NCI-H187 (cell line): ENCODE measurements around the gene SCART1.
"Not testable (repeated sequence)": the region's sequence is repeated elsewhere in the genome, so short reads cannot be mapped to it uniquely, and the experiment has no call there.

Source experiments
- DNase-seq, 2 experiments: peaks; one replicate each; lab custom pipeline; 2025; lab: John Stamatoyannopoulos, UW

SCART1 gene

DNA sequence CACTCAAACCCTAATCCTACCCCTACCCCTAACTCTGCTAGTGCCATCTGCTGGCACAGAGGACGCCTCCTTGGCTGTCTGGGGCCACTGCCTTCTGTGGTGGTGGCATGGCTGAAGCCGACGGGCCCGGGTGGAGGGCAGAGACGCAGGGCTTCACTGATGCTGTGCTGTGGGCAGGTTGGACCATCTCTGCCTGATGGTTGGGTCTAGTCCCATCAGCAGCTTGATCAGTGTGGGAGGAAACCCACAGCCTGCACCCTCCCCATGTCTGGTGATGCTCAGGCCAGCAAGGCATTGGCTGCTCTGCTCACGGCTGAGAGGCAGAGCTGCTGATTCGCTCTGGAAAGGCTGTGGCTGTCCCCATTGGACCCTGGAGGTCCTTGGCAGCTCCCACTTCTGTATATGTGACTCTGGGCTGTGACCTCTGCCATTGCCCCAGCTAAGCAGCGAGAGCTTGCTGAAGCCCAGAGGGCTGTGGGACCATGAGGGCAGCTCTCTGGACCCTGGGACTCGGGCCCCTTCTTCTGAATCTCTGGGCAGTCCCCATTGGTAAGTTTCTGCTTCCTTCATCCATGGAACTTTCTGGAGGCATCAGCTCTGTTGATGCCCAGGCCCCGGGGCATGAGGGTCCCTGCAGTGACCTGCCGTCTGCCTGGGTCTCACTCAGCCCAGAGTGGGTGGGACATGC lies at the start of gene SCART1:
Gene SCART1 (plus strand): TSS at position 430 of the 688 bp plus-strand sequence. CDS start 53 bp downstream, at position 483.
- no peak for DNase-seq

DNA sequence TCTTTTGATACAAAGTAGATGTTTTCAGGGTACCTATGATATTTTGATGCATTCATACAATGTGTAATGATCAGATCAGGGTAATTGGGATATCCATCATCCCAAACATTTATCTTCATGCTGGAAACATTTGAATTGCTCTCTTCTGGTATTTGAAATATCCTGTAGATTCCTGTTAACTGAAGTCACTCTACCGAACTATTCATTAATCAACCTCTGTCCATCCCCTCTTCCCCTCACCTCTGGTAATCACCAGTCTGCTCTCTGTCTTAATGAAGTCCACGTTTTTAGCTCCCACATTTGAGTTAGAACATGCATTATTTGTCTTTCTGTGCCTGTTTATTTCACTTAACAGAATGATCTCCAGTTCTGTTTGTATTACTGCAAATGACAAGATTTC lies 48.5 kb upstream of the SCART1 start:
- no peak for DNase-seq

DNA sequence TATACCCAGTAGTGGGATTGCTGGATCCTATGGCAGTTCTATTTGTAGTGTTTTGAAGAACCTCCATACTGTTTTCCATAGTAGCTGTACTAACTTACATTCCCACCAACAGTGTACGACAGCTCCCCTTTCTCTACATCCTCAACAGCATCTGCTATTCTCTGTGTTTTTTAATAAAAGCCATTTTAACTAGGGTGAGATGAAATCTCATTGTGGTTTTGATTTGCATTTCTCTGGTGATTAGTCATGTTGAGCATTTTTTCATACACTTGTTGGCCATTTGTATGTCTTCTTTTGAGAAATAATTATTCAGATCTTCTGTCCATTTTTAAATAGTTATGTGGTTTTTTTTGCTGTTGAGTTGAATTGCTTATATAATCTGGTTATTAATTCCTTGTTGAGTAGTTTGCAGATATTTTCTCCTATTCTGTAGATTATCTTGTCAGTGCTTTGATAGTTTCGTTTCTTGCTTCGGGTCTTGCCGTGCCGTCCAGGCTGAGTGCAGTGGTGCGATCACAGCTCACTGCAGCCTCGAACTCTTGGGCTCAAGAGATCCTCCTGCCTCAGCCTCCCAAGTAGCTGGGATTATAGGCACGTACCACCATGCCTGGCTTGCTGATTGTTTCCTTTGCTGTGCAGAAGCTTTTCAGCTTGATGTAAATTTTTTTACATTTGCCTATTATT lies 47.8 kb upstream of the SCART1 start:
- no peak for DNase-seq

DNA sequence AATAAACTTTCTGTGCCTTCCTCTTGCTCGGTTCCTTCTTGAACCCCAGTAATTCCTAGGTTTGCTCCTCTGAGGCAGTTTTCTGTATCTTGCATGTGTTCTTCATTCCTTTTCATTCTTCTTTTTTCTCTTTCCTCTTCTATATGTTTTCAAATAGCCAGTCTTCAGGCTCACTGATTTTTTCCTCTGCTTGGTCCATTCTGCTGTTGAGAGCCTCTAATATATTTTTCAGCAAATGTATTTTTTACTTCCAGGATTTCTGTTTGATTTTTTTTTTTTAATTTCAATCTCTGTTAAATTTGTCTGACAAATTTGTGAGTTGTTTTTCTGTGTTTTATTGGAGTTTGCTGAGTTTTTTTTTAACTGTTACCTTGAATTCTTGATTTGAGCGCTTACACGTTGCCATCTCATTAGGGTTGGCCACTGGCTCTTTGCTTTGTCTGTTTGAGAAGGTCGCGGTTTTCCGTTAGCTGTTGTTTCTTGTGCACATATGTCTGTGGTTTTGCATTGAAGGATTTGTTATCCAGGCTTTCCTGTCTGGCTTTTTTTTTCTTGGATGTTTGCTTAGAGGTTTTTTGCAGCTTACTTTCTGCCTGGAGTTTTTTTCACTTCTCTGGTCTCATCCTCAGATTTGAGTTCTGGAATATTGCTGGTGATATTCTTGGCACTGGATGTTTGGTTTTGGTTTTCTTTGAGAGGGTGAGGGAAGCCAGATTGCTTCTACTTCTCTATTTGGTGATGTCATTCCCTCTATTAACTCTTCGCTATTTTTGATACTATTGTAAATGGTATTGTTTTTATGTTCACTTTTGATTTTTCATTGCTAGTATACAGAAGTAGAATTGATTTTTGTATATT lies 42.0 kb upstream of the SCART1 start:
- no peak for DNase-seq

DNA sequence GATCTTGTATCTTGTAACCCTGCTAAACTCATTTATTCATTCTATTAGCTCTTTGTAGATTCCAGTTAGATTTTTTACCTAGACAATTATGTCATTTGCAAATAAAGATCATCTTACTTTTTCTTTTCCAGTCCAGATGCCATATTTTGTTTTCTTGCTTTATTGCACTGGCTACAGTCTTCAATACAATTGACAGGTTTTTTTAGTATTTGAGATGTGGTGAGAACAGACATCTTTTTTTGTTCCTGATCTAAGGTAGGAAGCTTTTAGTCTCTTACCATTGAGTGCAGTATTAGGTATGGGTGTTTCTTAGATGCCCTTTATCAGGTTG lies 41.4 kb upstream of the SCART1 start:
- DNase-seq: no peak

DNA sequence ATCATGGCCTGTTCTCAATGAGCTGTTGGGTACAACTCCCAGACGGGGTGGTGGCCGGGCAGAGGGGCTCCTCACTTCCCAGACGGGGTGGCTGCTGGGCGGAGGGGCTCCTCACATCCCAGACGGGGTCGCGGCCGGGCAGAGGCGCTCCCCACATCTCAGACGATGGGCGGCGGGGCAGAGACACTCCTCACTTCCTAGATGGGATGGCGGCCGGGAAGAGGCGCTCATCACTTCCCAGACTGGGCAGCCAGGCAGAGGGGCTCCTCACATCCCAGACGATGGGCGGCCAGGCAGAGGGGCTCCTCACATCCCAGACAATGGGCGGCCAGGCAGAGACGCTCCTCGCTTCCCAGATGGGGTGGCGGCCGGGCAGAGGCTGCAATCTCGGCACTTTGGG lies 39.3 kb upstream of the SCART1 start:
- not testable (repeated sequence) for DNase-seq

DNA sequence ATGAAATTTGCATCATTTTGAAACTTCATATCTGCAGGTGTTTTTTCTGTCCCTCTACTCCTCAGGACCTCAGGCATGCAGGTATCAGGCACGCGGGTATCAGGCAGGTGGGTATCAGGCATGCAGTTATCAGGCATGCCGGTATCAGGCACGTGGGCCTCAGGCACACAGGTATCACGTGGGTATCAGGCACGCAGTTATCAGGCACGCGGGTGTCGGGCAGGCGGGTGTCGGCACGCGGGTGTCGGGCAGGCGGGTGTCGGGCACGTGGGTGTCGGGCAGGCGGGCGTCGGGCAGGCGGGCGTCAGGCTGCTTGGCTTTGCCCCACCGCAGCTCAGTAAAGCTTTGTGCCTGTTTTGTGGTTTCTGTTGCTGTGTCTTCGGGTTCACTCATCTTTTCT lies 38.0 kb upstream of the SCART1 start:
- no peak for DNase-seq

DNA sequence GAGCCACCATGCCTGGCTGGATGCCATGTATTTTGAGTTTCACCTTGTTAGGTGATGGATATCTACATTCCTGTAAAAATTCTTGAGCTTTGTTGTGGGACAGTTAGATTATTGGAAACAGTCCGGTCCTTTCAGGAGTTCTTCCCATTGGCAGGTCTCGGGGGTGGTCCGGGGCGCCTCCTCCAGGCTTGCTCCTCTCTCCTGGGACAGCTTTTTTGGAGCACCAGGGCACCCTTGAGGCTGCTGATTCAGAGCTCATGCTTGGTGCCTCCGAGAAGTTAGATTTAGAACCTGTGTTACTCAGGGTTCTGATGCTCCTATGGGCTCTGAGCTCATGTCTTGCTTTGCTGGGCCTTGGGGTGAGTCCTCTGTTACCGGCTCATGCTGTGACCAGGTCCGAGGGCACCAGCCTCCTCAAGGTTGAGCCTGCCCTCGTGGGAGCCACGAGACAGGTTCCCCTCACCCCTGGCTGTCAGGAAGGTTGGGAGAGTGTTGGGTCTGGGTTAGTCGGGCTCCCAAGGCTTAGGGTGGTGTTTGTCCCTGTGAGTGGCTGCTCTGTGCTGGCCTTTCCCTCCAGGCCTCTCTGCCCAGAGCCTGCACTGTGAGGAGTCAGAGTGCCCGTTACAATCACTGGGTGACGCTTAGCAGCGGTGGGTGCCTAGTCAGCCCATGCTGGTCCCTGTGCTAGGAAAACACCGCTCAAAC lies 35.3 kb upstream of the SCART1 start:
- DNase-seq: no peak

DNA sequence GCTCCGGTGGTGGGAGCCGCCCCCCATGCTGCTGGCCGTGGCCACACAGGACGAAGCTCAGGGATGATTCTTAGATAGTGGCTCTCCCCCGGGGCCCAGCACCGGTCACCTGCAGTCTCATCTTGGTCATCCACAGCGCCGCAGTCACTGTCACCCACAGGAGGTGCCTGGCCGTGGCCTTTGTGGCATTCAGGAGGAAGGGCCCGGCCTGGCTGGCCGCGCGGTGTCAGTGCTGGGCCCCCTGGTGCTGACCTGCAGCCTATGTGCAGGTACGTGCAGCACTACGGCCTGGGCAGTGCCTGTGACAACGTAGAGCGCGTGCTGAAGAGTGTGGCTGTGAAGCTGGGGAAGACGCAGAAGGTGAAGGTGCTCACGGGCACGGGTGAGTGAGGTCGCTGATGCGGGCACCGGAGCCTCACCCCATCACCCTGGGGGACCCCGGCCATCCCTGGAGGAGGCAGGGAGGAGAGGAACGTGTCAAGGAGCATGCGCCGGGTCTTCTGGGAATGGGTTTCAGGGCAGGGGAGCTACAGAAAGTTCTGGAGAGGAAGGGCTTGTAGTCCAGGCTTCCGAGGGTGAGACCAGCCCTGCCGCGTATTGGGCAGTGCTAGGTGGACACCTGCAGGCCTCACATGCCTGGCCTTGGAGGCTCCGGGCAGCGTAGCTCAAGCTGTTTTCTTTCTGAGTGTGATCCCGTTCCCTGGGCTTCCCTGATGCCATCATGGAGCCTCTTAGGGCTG lies 34.4 kb upstream of the SCART1 start:
- DNase-seq: no peak

DNA sequence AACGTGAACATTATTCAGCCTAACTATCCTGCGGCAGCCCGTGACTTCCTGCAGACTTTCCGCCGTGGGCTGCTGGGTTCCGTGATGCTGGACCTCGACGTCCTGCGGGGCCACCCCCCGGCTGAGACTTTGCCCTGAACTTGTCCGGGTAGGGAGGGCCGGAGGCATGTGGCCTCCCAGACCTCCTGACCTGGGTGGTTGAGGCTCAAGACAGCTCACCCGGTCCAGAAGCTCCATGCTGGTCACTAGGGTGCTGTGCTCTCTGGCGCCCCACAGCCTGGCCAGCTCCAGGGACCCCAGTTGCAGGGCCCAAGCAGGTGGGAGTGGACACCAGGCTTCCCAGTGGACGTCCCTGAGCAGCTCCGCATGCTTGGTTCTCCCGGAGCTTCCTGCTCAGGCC lies 33.7 kb upstream of the SCART1 start:
- DNase-seq: no peak

DNA sequence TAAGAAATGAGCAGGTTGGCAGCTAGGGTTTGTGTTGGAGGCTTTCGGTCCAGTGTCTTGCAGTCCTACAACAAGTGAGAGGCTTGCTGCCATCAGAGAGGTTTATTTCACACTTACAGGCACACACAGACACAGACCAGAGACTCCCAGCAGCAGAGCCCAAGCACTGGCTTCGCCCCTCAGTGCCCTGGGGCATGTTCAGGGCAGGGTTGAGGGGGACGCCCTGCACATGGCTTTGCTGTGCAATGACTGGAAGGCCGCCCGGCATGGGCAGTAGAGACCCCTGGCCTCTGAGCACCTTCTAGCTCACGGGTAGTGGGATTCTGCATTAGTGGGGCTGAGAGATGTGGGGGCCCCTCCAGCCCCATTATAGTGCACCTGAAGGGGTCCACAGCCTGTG lies 33.2 kb upstream of the SCART1 start:
- no peak for DNase-seq

DNA sequence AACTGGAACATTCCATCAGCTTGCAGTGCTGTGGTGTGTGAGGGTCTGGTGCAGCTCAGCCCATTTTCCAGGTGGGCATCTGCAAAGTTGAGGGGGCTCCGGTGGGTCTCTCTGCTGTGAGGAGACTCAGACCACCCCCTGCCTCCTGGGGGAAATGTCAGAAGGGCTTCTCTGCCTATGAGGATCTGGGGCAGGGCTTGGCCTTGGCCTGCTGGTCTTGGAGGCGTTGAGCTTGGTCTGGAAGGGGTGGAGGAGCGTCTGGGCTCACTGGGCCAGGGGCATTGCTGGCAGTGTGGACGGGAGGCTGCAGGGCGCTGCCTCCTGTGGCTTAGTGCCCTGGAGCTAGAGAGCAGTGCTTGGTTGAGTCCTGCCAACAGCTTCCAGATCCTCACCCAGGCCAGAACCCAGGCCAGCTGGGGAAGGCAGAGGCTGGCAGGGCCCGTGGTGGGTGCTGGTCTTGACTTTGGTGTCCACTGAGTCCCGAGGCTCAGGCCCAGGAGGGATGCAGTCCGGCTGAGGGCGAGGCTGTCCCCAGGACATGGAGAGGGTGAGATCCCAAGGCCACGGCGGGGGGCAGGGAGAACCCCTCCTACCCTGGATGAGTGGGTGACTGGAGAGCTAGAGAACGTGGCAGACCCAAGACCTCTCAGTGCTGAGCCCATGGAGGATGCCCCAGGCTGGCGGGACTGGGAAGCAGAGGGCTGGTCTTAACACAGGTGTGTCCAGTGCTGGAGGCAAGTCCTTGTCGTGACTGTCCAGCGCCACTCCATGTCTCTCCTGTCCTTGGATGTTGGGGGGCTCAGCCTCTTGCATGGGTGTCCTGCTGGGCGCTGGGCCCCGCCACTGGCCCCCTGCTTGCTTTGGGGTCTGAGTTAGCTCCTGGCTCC lies 32.2 kb upstream of the SCART1 start:
- no peak for DNase-seq

DNA sequence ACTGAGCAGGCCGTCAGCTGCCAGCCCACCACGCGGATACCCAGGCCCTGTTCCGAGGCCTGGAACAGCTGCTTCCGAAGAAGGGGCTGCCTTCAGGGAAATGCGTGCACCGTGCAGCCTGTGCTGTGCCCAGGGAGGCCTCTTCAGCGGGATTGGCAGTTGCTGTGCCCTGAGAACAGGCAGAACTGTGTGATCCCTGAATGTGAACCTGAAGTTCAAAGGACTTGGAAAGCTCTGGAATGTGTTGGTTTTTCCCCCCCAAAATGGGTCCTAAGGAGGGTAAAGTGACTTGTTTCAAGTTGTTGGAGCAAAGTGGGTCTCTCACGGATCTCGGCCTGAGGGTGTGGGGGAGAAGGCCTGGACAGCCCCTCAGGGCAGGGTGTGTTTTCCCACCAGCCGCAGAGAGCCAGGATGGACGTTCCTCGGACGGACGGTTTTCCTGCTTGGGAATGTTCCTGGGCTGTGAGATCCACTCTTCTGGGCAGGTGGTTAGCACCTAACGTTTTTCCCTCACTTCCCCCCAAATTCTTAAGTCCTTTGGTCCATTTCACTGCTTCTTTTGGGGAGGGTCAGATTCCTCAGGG lies 31.4 kb upstream of the SCART1 start:
- DNase-seq: no peak

DNA sequence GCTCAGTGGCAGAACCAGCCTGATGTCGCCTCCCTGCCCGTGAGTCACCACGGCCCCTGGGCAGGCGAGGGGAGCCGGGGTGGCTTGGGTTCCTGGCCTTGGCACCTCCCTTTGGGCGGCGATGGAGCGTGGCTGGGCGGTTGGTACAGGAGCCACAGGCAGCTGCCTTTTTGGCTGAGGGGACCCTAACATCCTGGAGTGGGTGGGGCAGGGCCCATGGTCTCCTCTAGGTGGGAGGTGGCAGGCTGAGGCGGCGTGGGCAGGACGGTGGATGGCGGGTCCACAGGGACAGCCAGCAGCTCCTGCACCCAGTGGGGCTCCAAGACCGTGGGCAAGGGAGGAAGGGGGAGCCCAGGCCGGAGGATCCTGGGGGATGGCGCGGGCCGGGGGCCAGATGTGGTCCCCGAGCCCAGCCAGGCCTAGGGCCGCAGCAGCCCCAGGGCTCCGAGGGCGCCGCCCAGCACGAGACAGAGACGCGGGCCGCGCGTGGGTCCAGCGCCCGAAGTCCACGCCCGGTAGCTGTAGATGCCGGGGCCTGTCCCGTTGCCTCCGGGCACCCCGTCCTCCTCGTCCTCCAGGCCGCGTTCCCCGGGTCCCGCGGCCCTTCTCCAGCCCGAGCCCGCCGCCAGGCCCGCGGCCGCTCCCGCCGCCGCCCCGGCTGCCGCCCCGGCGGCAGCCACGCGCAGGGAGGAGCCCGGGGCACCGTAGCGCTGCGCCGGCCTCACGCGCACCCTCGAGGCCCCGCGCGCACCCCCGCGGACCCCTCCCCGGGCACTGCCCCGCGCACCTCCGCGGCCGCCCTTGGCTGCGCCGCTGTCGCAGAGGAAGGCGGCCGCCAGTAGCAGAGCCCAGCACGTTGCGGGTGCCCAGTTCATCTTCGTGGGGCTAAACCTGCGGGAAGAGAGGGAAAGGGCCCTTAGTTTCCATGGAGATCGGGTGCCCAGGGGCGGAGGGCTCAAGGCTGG lies 30.7 kb upstream of the SCART1 start:
- DNase-seq: no peak

DNA sequence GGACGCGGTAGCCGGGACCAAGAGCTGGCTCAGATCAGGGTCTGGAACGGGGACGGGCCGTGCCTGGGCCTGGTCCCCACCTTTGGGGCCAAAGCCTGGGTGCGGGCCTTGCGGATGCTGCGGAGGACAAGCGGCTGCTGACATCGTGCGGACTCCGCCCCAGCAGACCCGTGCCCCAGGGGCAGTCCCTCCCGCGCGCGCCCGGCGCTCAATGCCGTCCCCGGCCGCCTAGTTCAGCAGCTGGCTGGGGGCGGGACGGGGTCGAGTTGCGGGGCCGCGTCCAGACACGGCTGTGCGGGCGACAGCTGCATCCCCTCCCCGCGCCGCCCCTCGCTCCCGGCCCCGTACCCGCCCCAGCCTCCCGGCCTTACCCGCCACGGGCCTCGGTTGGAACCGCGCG lies 29.6 kb upstream of the SCART1 start:
- DNase-seq: not testable (repeated sequence)

DNA sequence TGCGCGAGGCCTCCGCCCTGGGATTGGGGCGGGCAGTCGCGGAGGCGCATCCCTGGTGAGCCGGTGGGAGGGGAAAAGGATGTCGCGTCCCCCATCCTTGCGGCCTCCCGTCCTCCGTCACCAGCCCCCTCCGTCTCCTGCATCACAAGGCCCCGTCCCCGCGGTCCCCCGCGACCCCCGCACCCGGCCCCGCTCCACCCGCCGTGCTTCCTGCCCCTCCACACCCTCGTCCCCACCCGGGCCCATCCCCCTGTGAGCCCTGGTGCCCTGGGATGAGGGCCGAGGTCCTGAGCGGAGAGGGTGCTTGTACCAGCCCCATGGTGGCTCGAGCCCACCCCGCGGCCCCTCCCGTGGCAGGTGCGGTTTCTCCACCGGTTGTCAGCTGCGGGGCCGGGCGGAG lies 29.1 kb upstream of the SCART1 start, which contains the start of gene SPRN:
Gene SPRN (minus strand): TSS at position 25 of the 400 bp plus-strand sequence. CDS start 944 bp downstream, outside the sequence.
- not testable (repeated sequence) for DNase-seq

DNA sequence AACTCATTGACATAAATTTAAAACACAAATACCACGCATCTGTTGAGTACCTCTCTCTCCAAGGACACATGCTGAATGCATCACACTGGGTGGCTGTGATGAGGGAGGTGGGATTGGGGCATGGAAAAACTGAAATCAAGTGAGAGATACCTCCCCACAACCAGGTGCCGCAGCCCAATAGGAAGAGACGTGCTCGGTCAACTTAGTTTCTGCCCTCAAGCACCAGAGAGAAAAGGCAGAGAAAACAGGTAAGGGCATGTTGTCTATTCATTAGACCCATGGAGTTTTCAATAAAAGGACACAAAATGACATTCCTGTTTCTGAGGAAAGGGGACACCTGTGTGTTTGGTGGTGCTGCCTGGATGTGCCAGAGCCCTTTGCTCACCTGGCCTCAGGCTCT lies 24.2 kb upstream of the SCART1 start:
- DNase-seq: not testable (repeated sequence)

DNA sequence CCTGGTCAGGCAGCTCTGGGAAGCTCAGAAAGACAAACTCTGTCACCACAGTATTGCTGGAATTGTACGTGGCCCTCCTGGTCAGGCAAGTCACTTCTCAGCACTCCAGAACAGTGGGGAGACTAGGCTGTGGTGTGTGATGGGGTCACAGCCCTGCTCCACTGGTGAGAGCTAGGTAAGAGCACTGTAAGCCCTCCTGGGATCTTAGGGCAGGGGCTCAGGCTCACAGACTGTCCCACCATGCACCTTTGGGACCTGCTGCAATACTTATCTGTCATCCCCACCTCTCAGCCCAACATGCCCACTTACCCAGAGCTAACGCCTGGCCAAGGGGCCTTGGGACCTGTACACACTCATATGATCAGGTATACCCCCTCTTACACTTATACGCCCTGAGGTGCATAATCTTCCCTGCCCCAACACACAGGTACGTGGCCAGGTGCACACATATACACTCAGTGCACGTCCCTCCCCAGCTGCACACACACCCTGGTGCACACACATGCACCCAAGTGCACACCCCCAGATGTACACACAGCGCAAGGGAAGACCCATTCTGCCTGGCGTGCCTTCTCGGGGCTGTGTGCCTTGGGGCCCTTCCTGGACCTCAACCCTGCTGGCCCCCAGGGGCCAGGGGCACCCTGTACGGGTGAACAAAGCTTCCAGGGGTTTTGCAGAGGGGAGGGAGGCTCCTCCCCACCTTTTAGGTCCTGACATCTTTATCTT lies 21.7 kb upstream of the SCART1 start:
- not testable (repeated sequence) for DNase-seq
